Superior temporal gyrus (tissue), 1 donor: ENCODE data around the gene PHKA2.
"Not testable (repeated sequence)": the region's sequence is repeated elsewhere in the genome, so short reads cannot be mapped to it uniquely, and the experiment has no call there.

ENCODE experiments used
- DNase-seq: peaks from one replicate; pipeline ENCODE4 v3.0.0-alpha.2; 2016; ENCODE audit errors: extremely low spot score

The PHKA2 gene

DNA sequence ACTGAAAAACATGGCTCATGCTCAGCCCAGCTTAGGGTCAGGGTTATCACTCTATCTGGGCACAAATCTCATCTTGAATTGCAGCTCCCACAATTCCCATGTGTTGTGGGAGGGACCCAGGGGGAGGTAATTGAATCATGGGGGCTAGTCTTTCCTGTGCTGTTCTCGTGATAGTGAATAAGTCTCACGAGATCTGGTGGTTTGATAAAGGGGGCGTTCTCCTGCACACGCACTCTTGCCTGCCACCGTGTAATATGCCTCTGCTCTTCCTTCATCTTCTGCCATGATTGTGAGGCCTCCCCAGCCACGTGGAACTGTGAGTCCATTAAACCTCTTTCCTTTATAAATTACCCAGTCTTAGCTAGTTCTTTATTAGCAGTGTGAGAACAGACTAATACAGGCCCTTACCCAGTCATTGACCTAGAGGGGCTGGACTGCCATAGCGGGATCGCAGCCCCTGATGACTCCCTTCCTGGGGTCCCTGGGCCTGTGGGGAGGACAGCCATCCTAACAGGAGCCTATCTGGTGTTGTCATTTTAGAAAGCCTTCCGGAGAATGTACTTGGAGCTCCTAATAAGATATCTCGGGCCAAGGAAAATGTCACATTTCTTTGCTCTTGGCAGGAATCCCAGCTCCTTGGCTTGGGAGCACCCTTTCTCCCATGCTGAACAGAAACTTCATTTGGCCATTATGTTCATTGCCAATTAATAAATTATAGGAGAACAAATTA, 112.6 kb downstream of the PHKA2 start:
- DNase-seq, result no peak

DNA sequence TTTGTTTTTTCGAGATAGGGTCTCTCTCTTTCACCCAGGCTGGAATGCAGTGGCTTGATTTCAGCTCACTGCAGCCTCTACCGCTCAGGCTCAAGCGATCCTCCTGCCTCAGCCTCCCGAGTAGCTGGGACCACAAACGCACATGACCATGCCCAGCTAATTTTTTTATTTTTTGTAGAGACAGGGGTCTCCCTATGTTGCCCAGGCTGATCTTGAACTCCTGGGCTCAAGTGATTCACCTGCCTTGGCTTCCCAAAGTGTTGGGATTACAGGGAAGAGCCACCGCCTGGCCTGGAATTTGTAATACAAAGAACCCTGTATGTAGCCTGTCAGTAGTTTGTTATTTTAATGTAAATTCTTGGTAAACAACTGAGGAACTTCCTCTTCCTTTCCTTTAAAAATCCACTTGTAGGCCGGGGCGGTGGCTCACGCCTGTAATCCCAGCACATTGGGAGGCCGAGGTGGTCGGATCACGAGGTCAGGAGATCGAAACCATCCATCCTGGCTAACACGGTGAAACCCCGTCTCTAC, 119.5 kb downstream of the PHKA2 start:
- DNase-seq, result no peak

DNA sequence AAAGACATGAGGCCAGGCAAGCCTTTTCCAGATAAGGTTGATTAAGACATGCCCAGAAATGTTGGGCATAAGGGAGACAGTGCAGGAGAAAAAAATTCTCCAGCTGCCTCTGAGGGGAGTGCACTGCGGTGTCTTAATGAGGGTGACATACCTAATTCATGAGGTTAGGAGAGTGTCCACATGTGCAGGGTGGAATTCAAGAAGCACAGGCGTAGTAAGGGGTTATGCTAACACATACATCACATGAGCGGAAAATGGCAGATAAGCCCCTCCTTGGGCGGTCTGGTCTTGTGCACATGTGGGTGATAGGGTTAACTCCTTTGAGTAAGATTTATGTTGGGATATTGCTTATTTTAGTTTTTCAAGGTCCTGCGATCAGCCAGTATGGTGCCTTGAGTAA, 122.4 kb downstream of the PHKA2 start:
- DNase-seq, result no peak

DNA sequence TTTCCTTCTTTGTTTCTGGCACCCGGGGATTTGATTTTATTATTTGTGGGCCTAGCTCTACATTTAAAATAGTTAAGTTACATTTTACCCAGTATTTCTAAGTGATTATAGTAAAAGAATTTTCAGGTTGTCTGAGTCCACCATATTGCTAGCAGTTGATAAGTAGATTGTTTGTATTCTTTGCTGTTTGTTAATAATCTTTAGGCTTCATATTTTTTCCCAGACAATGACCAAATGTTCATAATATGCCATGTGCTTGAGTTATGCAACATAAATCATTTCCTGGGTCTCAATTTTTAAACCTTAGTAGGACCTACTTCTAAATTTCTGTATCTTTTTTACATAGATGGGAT, 127.3 kb downstream of the PHKA2 start:
- no peak for DNase-seq

DNA sequence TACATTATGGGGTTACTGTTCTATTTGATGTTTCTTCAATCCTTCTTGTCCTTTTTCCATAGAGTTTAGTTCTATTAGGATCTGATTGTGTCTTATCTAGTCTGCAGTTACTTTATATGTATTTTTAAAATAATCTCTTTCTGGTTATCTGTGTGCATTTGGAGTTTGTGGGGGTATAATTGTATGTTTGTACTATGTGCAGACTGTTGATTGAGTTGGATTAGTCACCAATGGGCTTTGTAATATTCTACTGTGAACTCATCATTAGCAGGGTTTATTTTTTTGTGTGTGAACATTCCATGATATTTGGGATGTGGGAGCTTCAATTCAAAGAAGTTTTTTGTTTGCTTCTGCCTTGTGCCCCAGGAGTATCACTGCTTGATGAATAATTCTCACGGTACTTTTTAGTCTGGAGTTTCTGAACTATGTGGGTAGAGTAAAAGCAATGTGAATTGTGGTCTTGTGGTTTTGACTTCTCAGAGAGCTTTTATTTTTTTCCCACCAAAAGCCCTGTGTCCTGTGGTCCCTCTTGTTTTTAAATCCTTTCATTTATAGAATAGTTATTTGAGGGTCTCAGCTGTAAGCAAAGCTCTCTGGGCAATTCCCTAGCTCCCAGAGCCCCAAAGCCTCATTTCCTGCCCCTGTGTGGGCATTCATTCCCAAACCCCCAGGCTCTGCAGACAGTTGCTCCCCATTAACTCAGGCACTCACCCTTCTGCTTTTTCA, 127.8 kb downstream of the PHKA2 start:
- DNase-seq, result no peak

DNA sequence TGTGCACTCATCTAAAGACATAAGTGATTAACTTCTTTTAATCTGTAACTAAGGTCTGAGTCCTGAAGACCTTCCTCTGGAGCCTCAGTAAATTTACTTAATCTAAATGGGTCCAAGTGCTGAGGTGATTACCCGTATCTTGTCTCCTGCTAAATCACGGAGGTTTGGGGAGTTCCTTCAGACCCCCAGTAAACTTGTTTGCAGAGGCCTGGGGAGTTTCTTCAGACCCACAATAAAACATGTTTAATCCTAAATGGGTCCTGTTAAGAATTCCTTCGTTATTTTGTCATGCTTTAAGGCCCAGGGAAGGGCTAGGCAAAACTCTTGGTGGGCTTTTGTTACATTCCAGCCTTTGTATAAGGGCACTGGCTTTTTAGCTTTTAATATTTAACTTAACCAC, 136.0 kb downstream of the PHKA2 start:
- not testable (repeated sequence) for DNase-seq
